Pancreas (tissue), 10 donors: ENCODE data around the gene SGTA. TPM values are rescaled to one million over a fixed set of nuclear protein-coding genes. Genes with fewer than 3 reads are reported as not detected.

Source experiments
- ATAC-seq, 4 donors: fragments of 200-7000 bp; cut with Tn5 transposase; one replicate each; pipeline versions ENCODE4 v1.8.0 to v1.9.1; 2020; ENCODE audit warnings: mild to moderate bottlenecking in 4 of 4, moderate library complexity in 4 of 4
- DNase-seq, 6 donors: peaks; one replicate each; pipeline ENCODE4 v3.0.0-alpha.2; 2020
- FAIRE-seq: peaks from 2 replicates; lab custom pipeline; 2012; peaks lifted over from hg19 to GRCh38; lab: Jason Lieb, UNC
- H3K27ac ChIP-seq, 4 donors: fragments of 200-600 bp; sonication (generic); 1 replicate in 3 of 4; 2 replicates in 1 of 4; pipeline versions ENCODE4 v1.5.0 to v1.8.0; 2020
- H3K27me3 ChIP-seq, 4 donors: fragments of 200-600 bp; one replicate each; pipeline ENCODE4 v1.8.0; 2021
- H3K36me3 ChIP-seq, 3 donors: fragments of 200-600 bp; sonication (generic) in 1 of 3; one replicate each; pipeline versions ENCODE4 v1.5.0 to v1.8.0; 2020 to 2021
- H3K4me1 ChIP-seq, 3 donors: fragments of 200-600 bp; one replicate each; pipeline ENCODE4 v1.8.0; 2021
- H3K4me3 ChIP-seq, 4 donors: fragments of 200-600 bp; sonication (generic) in 2 of 4; one replicate each; pipeline versions ENCODE4 v1.5.0 to v1.8.0; 2020 to 2021
- H3K9me3 ChIP-seq, 4 donors: fragments of 200-600 bp; one replicate each; pipeline ENCODE4 v1.8.0; 2021
- WGBS, 2 donors: extraction: QIAGEN DNeasy Blood & Tissue Kit; methylation state at CpG; one replicate each; pipeline ENCODE4 v1.1.7; 2013; 5-methylcytosine and 5-hydroxymethylcytosine counted together
- intact Hi-C, 3 donors: fragments of 100-400 bp; cut with DNase I; formaldehyde crosslinking; loops; one replicate each; pipeline versions ENCODE4 v1.11.1 to v1.14.2; 2022
- polyA plus RNA-seq, 2 donors: library from polyadenylated mRNA; stranded (reverse); fragments of 200-250 nt; gene quantifications; one replicate each; pipeline ENCODE4 v1.2.3, GENCODE V29; 2013
- total RNA-seq, 6 donors: library from RNA; stranded (reverse); fragmentation: NEBNext Ultra II Directional in 4 of 6; extraction: Animal tissue kit (Norgen Biotek cat#: 25700) in 4 of 6; gene quantifications; one replicate each; pipeline versions ENCODE4 v1.2.1 to v1.2.4, GENCODE V29; 2021 to 2023
- TF ChIP-seq, protein P1 (sequence below), 4 donors: fragments of 200-600 bp; sonication (generic) in 3 of 4; IDR thresholded peaks; one replicate each; pipeline versions ENCODE4 v1.5.0 to v1.8.0; 2021; ENCODE audit warnings: antibody characterized with exemption in 4 of 4
- donor health status: healthy with polysubstance abuse.
- donor health status: DM: no; HTN: no; CAD: no; lungs with moderate emphysema.
- donor health status: DM: no; HTN: no; CAD: no.
- donor health status: control.
- donor health status: control.
- donor health status: Bipolar disorder and iron deficiency.
- donor health status: DM: yes; HTN: yes; CAD: no.
- donor health status: DM: no; HTN: no; CAD: no.
- donor health status: DM: no; HTN: no; CAD: no.
- donor health status: DM: yes; HTN: yes; CAD: no.

The SGTA gene
- total and polyA plus RNA-seq, 8 donors, result 19.4 to 49.6 (median 26.7) TPM

DNA sequence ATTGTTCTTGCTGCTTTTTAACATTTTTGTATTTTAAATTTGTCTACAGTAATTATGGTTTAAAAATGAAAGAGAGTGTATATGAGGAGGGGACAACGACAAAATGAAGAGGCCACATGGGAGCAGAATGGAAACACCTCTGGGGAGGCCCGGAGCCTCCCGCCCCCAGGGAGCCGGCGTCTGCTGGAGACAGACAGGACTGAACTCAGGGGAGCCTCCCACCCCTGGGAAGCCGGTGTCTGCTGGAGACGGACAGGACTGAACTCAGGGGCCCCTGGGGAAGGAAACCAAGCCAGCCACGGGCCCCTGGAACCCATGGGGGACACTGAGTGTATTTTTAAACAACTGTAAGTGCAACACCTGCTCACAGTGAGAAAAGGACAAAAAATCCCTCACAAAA, 26.6 kb downstream of the SGTA start:
- WGBS, 2 donors, result 89 to 90% methylated on average over 8 of the region's 8 CpGs
- intact Hi-C loops, result loop anchor here in 1 of 3 donors (10.0 kb wide), 1 partner anchor 112 kb away; no protein-coding TSS in a partner anchor
- peaks cover 0 to 25% (median 5%) of the 10 kb centered on the region in 3 donors for H3K36me3 ChIP-seq

DNA sequence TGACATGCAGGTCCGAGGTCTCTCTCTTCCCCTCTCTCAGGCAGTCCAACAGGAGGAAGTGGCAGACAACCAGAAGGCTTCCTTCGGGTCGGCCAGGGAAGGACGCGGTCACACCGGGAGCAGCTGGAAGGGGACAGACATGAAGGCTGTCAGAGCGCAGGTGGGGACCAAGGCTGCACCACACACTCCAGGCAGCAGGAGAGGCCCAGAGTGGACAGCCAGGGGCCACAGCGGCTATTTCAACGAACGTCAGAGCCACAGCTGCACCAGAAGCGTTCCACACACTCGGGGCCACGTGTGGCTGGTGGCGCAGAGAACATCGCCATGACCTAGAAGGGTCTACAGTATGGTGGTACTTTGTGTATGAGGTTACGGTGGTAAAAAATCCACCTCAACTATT, 27.3 kb downstream of the SGTA start:
- Histone ChIP-seq H3K4me3 (no peak overlapping the region), H3K4me1 (no peaks in the 10 kb centered on the region), H3K36me3 (peaks cover 0 to 18% (median 5%) of the 10 kb centered on the region in 3 donors), H3K9me3 (no peaks in the 10 kb centered on the region), H3K27ac (no peak overlapping the region), H3K27me3 (no peaks in the 10 kb centered on the region)
- TF ChIP-seq, protein P1, sequence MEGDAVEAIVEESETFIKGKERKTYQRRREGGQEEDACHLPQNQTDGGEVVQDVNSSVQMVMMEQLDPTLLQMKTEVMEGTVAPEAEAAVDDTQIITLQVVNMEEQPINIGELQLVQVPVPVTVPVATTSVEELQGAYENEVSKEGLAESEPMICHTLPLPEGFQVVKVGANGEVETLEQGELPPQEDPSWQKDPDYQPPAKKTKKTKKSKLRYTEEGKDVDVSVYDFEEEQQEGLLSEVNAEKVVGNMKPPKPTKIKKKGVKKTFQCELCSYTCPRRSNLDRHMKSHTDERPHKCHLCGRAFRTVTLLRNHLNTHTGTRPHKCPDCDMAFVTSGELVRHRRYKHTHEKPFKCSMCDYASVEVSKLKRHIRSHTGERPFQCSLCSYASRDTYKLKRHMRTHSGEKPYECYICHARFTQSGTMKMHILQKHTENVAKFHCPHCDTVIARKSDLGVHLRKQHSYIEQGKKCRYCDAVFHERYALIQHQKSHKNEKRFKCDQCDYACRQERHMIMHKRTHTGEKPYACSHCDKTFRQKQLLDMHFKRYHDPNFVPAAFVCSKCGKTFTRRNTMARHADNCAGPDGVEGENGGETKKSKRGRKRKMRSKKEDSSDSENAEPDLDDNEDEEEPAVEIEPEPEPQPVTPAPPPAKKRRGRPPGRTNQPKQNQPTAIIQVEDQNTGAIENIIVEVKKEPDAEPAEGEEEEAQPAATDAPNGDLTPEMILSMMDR (IDR thresholded peaks at IDR 0.05), result no peak
- WGBS, 2 donors, result 91 to 92% methylated on average over 16 of the region's 16 CpGs
- no peak for DNase-seq
- FAIRE-seq, result no peak
- intact Hi-C loops, result loop anchor here in 1 of 3 donors (10.0 kb wide), 1 partner anchor 111 kb away; no protein-coding TSS in a partner anchor
- ATAC-seq, result no peak

More for the DNA sequence above, 26.6 kb downstream of the SGTA start:
- Histone ChIP-seq H3K9me3 (no peaks in the 10 kb centered on the region), H3K27me3 (no peaks in the 10 kb centered on the region), H3K4me3 (no peak overlapping the region), H3K4me1 (no peaks in the 10 kb centered on the region), H3K27ac (no peak overlapping the region)
- DNase-seq (no peak), FAIRE-seq (no peak), ATAC-seq (no peak)
- TF ChIP-seq, protein P1 (IDR thresholded peaks at IDR 0.05), result no peak

DNA sequence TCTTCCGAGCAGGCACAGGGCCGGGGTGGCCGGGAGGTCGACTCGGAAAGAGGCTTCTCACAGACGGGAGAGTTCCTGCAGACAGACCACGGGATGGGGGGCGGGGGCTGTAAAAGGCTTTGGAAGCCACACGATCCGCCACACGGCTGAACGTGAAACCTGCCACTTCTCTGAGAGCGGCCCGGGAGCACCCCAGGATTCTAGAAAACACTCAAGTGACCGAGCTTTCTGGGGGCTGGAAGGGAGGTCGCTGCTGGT, 27.7 kb downstream of the SGTA start:
- FAIRE-seq (no peak), ATAC-seq (no peak), DNase-seq (no peak)
- H3K27me3 ChIP-seq, result no peaks in the 10 kb centered on the region
- H3K36me3 ChIP-seq, result peaks cover 0 to 14% (median 5%) of the 10 kb centered on the region in 3 donors
- 93 to 97% methylated on average over 16 of the region's 16 CpGs for WGBS, 2 donors
- no peaks in the 10 kb centered on the region for H3K4me1 ChIP-seq
- H3K27ac ChIP-seq, result no peak overlapping the region
- intact Hi-C loops, result loop anchor here in 1 of 3 donors (10.0 kb wide), 1 partner anchor 111 kb away; no protein-coding TSS in a partner anchor
- no peaks in the 10 kb centered on the region for H3K9me3 ChIP-seq
- no peak overlapping the region for H3K4me3 ChIP-seq
- TF ChIP-seq, protein P1 (IDR thresholded peaks at IDR 0.05), result no peak

DNA sequence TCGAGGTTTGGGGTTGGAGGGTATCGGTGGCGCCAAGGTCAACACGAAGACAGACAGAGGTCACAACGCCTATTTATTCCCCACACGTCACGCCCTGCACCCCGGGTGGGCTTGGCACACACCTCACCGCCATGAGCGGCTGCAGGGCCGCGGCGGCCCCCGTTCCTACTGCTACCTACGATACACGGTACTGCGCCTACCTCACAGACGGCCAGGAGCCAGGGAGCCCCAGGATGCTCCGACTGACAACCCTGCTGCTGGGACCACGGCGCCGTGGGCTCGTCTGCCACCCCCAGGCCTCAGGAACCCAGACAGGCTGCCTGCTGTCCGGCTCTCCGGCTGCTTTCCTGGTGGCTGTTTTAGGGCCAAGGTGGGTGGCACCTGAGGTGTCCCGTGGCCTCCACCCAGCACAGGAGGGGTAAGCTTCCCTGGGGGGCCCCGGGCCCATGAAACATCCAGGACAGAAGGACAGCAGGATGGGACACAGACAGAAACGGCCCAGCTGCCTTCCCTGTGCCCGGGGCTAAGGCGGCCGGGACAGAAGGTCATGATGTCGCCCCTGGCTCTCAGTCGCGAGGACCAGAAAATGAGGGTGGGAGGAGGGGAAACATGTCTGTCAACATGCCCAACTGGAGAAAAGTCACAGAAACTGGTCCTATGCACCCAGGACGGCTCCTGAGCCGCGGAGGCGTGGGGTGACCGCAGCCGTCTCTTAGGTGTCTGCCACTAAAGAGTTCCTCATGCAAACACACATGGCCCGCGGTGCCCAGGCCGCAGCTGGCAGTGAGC, 28.2 kb downstream of the SGTA start:
- H3K9me3 ChIP-seq, result no peaks in the 10 kb centered on the region
- intact Hi-C loops, result loop anchor here in 2 of 3 donors (5.0 to 10.0 kb wide), 2 partner anchors 108 to 110 kb away; no protein-coding TSS in a partner anchor
- peaks cover 0 to 14% (median 5%) of the 10 kb centered on the region in 3 donors for H3K36me3 ChIP-seq
- no peaks in the 10 kb centered on the region for H3K4me1 ChIP-seq
- 93 to 94% methylated on average over 43 of the region's 43 CpGs for WGBS, 2 donors
- no peak for FAIRE-seq
- TF ChIP-seq, protein P1 (IDR thresholded peaks at IDR 0.05), result no peak
- no peak for ATAC-seq
- no peaks in the 10 kb centered on the region for H3K27me3 ChIP-seq
- no peak for DNase-seq
- no peak overlapping the region for H3K4me3 ChIP-seq
- H3K27ac ChIP-seq, result no peak overlapping the region

DNA sequence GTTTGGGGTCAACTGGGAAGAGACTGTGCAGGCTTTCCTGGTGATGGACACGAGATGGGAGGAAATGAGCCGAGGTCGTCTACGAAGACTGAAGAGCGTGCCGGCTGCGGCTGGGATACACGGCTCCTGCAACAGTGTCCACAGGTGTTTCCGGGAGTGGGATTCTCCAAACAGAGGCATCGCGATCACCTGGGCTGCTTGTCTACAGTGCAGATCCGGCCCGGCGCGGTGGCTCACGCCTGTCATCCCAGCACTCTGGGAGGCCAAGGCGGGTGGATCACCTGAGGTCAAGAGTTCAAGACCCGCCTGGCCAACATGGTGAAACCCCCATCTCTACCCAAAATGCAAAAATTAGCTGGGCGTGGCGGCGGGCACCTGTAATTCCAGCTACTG, 31.6 kb downstream of the SGTA start:
- H3K4me1 ChIP-seq, result no peaks in the 10 kb centered on the region
- DNase-seq, result no peak

More for the DNA sequence above, 31.6 kb downstream of the SGTA start:
- 78 to 82% methylated on average over 21 of the region's 21 CpGs for WGBS, 2 donors
- Histone ChIP-seq H3K4me3 (no peak overlapping the region), H3K27me3 (no peaks in the 10 kb centered on the region), H3K36me3 (peaks cover 0 to 6% (median 5%) of the 10 kb centered on the region in 3 donors), H3K9me3 (no peaks in the 10 kb centered on the region), H3K27ac (no peak overlapping the region)
- FAIRE-seq, result no peak
- intact Hi-C loops, result loop anchor here in 2 of 3 donors (5.0 to 10.0 kb wide), 2 partner anchors 104 to 107 kb away; no protein-coding TSS in a partner anchor
- TF ChIP-seq, protein P1 (IDR thresholded peaks at IDR 0.05), result no peak
- ATAC-seq, result no peak
